Cardiac fibroblast (primary cell): ENCODE data around the gene COG8.

ENCODE experiments used
- DNase-seq, 2 donors: peaks; one replicate each; pipeline versions ENCODE4 v3.0.0 to v3.0.0-alpha.2; 2010; ENCODE audit warnings: low read depth in 2 of 2
- H3K4me3 ChIP-seq, 2 donors: replicated peaks in 1 of 2; 1 replicate in 1 of 2; 2 replicates in 1 of 2; pipeline ENCODE4 v1.5.1; 2011; ENCODE audit warnings: low read depth in 2 of 2, low read length in 2 of 2, mild to moderate bottlenecking in 2 of 2, moderate library complexity in 1 of 2
- TF ChIP-seq, protein P1 (sequence below): IDR thresholded peaks from one replicate; pipeline ENCODE4 v1.5.1; 2011; ENCODE audit warnings: low read depth, mild to moderate bottlenecking, low read length, inconsistent platforms

Gene COG8

DNA sequence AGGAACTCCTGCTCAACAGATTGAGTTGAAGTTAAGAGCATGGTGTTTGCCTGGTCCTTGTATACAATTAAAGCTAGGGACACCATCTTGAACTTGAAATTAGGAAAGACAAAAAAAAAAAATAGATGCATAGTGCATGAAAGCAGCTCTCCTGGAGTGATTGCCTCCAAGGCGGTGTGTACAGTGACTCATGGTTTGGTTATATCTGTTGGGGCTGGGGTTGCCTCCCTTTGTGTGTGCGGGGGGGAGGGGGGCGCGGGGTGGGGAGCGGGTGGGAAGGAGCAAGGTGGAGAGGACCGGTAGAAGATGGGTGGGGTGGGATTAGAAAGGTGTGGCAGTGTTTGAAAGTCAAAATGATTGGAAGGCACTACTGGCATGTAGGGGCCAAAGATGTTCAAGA lies 8.9 kb upstream of the COG8 start:
- no peak overlapping the region for H3K4me3 ChIP-seq
- DNase-seq = no peak
- TF ChIP-seq, protein P1, sequence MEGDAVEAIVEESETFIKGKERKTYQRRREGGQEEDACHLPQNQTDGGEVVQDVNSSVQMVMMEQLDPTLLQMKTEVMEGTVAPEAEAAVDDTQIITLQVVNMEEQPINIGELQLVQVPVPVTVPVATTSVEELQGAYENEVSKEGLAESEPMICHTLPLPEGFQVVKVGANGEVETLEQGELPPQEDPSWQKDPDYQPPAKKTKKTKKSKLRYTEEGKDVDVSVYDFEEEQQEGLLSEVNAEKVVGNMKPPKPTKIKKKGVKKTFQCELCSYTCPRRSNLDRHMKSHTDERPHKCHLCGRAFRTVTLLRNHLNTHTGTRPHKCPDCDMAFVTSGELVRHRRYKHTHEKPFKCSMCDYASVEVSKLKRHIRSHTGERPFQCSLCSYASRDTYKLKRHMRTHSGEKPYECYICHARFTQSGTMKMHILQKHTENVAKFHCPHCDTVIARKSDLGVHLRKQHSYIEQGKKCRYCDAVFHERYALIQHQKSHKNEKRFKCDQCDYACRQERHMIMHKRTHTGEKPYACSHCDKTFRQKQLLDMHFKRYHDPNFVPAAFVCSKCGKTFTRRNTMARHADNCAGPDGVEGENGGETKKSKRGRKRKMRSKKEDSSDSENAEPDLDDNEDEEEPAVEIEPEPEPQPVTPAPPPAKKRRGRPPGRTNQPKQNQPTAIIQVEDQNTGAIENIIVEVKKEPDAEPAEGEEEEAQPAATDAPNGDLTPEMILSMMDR = no peak

DNA sequence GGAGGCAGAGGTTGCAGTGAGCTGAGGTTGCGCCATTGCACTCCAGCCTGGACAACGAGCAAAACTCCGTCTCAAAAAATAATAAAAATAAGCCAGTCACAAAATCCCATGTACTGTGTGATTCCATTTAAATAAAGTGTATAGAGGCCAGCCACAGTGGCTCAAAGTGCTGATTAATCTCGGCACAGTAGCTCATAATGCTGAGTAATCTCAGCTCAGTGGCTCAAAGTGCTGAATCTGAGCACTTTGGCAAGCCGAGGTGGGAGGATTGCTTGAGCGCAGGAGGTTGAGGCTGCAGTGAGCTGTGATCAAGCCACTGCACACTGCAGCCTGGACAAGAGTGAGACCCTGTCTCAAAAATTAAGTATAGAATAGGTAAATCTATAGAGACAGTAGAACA lies 7.3 kb upstream of the COG8 start:
- TF ChIP-seq, protein P1 = no peak
- no peak overlapping the region for H3K4me3 ChIP-seq
- no peak for DNase-seq

DNA sequence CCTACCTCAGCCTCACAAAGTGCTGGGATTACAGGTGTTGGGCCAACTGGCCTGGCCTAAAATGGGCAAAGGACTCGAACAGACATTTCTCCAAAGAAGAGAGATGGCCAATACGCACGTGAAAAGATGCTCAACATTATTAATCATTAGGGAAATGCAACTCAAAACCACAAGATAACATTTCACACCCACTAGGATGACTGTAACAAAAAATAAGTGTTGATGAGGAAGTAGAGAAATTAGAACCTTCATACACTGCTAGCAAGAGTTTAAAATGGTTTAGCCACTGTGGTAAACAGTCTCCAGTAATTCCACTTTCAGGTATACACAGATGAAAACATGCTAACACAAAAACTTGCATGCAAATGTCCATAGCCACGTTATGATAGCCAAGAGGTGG lies 6.6 kb upstream of the COG8 start:
- H3K4me3 ChIP-seq = no peak overlapping the region
- no peak for DNase-seq
- TF ChIP-seq, protein P1 = no peak

DNA sequence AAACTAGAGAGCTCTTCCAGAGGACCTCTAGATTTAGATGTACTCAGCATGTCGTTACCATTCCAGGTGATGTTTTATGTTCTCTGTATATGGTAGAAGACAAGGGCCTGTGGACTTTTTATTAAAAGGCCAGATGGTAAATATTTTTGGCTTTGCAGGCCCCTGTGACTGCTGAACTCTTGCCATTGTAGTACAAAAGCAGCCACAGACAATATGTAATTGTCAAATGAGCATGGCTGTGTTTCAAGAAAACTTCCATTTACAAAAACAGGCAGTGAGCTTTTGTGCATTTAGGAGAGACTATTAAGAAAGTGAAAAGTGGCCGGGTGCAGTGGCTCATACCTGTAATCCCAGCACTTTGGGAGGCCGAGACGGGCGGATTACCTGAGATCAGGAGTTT lies 4.8 kb upstream of the COG8 start:
- TF ChIP-seq, protein P1 = no peak
- H3K4me3 ChIP-seq = no peak overlapping the region
- DNase-seq = no peak

DNA sequence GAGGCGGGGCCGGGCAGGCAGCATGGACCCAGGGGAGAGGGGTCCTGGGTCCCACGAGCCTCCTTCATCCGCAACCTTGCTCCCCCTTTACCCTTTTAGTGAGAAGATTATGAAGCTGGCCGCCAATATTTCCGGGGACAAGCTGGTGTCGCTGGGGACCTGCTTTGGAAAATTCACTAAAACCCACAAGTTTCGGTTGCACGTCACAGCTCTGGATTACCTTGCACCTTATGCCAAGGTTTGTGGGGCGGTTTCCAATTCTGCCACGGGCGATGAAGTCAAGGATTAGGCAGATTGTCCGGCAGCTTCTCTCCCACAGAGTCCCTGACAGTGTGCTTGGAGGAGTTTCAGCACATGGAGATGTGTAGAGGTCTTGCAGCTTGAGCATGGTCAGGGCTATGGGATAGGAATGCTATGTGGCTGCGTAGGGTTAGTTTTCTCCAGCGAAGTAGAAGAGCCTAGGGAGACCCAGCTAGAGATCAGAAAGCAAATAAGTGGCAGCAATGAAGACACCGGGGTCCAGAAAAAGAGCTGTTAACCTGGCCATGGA lies 806 bp upstream of the COG8 start:
- peak in 1 of 2 donors; percentile 23 for DNase-seq
- TF ChIP-seq, protein P1 = no peak
- H3K4me3 ChIP-seq = peak overlapping the region; percentile 94 to 99

DNA sequence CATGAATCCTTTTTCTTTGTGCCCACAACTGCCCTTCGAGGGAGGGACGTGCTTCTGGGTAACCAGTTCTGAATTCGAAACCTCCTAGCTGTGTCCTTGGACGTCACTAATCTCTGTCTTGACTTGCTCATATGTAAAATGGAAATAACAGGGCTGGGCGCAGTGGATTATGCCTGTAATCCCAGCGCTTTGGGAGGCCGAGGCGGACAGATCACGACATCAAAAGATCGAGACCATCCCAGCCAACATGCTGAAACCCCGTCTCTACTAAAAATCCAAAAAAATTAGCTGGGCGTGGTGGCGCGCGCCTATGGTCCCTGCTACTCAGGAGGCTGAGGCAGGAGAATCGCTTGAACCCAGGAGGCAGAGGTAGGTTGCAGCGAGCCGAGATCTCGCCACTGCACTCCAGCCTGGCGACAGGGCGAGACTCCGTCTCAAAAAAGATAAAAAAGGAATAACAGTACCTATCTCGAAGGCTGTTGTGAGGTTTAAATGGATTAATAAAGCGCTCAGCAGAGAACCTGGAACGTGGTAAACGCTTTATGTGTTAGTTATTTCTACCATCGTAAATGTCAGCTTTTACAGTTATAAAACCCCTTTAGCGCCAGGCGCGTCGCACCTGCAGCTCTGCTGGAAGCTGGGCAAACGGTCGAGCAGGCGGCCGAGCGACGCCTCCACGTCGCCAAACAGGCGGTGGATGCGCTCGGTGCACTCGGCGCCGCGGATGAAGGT lies 641 bp downstream of the COG8 start:
- TF ChIP-seq, protein P1 = no peak
- H3K4me3 ChIP-seq = peak overlapping the region; percentile 94 to 99
- no peak for DNase-seq
